Neural cell (in vitro differentiated cells): Measurements from ENCODE around the gene TBX2. TPM values are rescaled to one million over a fixed set of nuclear protein-coding genes. Genes with fewer than 3 reads are reported as not detected.

Source experiments
- H2AFZ ChIP-seq: fragments of 200-600, 300-800 bp; sonication (generic), shearing (Covaris generic); 2 replicates; pipeline ENCODE4 v1.6.0; 2014; ENCODE audit warnings: low read depth, mild to moderate bottlenecking, antibody characterized with exemption, low read length, moderate library complexity
- H3F3A ChIP-seq: fragments of 200-600 bp; shearing (Covaris generic); 2 replicates; pipeline ENCODE4 v1.6.1; 2016; ENCODE audit warnings: mild to moderate bottlenecking, moderate library complexity, mixed read lengths, antibody characterized with exemption, low read length; ENCODE audit not compliant: insufficient read depth, poor library complexity, severe bottlenecking
- H3K27ac ChIP-seq: fragments of 200-600, 300-800 bp; sonication (generic), shearing (Covaris generic); 2 replicates; pipeline ENCODE4 v1.5.1; 2014; ENCODE audit warnings: mild to moderate bottlenecking, low read length, moderate library complexity
- H3K27me3 ChIP-seq: fragments of 300-800, 200-600 bp; sonication (generic), shearing (Covaris generic); 2 replicates; pipeline ENCODE4 v1.6.0; 2014; ENCODE audit warnings: mild to moderate bottlenecking, low read depth, low read length, moderate library complexity; ENCODE audit not compliant: insufficient read depth
- H3K36me3 ChIP-seq: fragments of 300-800, 200-600 bp; sonication (generic), shearing (Covaris generic); 2 replicates; pipeline ENCODE4 v1.5.1; 2014; ENCODE audit warnings: mild to moderate bottlenecking, antibody characterized with exemption, low read length, moderate library complexity; ENCODE audit not compliant: insufficient read depth
- H3K4me2 ChIP-seq: fragments of 300-800, 200-600 bp; sonication (generic), shearing (Covaris generic); 2 replicates; pipeline ENCODE4 v1.6.0; 2014; ENCODE audit warnings: mild to moderate bottlenecking, low read length
- H3K4me3 ChIP-seq: fragments of 300-800, 200-600 bp; sonication (generic), shearing (Covaris generic); 2 replicates; pipeline ENCODE4 v1.5.1; 2014; ENCODE audit warnings: mild to moderate bottlenecking, low read length, moderate library complexity
- H3K79me2 ChIP-seq: fragments of 200-600 bp; shearing (Covaris generic); replicated peaks from 2 replicates; pipeline ENCODE4 v1.6.0; 2014; ENCODE audit warnings: mild to moderate bottlenecking, low read length, moderate library complexity; ENCODE audit not compliant: insufficient read depth
- H3K9ac ChIP-seq: fragments of 300-800, 200-600 bp; sonication (generic), shearing (Covaris generic); 2 replicates; pipeline ENCODE4 v1.6.1; 2016; ENCODE audit warnings: mild to moderate bottlenecking, low read length, mixed read lengths
- H3K9me2 ChIP-seq: fragments of 200-600 bp; shearing (Covaris generic); 2 replicates; pipeline ENCODE4 v1.6.1; 2016; ENCODE audit warnings: mild to moderate bottlenecking, low read length, mixed read lengths; ENCODE audit not compliant: insufficient read depth
- H3K9me3 ChIP-seq: fragments of 200-600, 300-800 bp; sonication (generic), shearing (Covaris generic); 2 replicates; pipeline ENCODE4 v1.6.1; 2016; ENCODE audit warnings: mild to moderate bottlenecking, mixed run types, low read length, moderate library complexity, mixed read lengths
- H4K20me1 ChIP-seq: fragments of 200-600 bp; shearing (Covaris generic); 2 replicates; pipeline ENCODE4 v1.6.1; 2016; ENCODE audit warnings: mild to moderate bottlenecking, mixed run types; ENCODE audit not compliant: insufficient read depth
- EP300 ChIP-seq: fragments of 450-650 bp; conservative IDR thresholded peaks from 2 replicates; pipeline ENCODE4 v1.6.1; 2014; ENCODE audit warnings: antibody characterized with exemption, mild to moderate bottlenecking, moderate library complexity; ENCODE audit not compliant: poor library complexity, severe bottlenecking
- EZH2 ChIP-seq: fragments of 200-600, 300-800 bp; shearing (Covaris generic), sonication (generic); IDR thresholded peaks from 2 replicates; pipeline ENCODE4 v1.6.1; 2014; ENCODE audit warnings: antibody characterized with exemption, low read length, borderline replicate concordance, mild to moderate bottlenecking; ENCODE audit not compliant: insufficient read depth, poor library complexity, severe bottlenecking
- MXI1 ChIP-seq: fragments of 450-650 bp; conservative IDR thresholded peaks from 2 replicates; pipeline ENCODE4 v1.6.1; 2014; ENCODE audit warnings: antibody characterized with exemption, mild to moderate bottlenecking; ENCODE audit not compliant: poor library complexity, severe bottlenecking
- POLR2AphosphoS5 ChIP-seq: IDR thresholded peaks from 2 replicates; pipeline ENCODE4 v1.6.1; 2012
- RAD21 ChIP-seq: fragments of 450-650 bp; conservative IDR thresholded peaks from 2 replicates; pipeline ENCODE4 v1.6.1; 2014; ENCODE audit warnings: antibody characterized with exemption, mild to moderate bottlenecking, moderate library complexity
- SMC3 ChIP-seq: fragments of 450-650 bp; conservative IDR thresholded peaks from 2 replicates; pipeline ENCODE4 v1.6.1; 2014; ENCODE audit warnings: antibody characterized with exemption, mild to moderate bottlenecking, moderate library complexity; ENCODE audit not compliant: poor library complexity
- TAF1 ChIP-seq: IDR thresholded peaks from 2 replicates; pipeline ENCODE4 v1.6.1; 2012; ENCODE audit warnings: low read depth
- polyA plus RNA-seq: library from polyadenylated mRNA; depleted of rRNA; stranded (reverse); fragments of >200 nt; gene quantifications from 2 replicates; pipeline ENCODE4 v1.2.3, GENCODE V29; 2014
- TF ChIP-seq, protein P1 (sequence below): IDR thresholded peaks from 2 replicates; pipeline ENCODE4 v1.6.1; 2012; ENCODE audit warnings: borderline replicate concordance
- TF ChIP-seq, protein P2 (sequence below): fragments of 450-650 bp; IDR thresholded peaks from 2 replicates; pipeline ENCODE4 v1.5.1; 2014; ENCODE audit warnings: antibody characterized with exemption, mild to moderate bottlenecking, moderate library complexity; ENCODE audit not compliant: poor library complexity, severe bottlenecking

TBX2 gene
- polyA plus RNA-seq, 1 donor from 2014 or later = not detected

DNA sequence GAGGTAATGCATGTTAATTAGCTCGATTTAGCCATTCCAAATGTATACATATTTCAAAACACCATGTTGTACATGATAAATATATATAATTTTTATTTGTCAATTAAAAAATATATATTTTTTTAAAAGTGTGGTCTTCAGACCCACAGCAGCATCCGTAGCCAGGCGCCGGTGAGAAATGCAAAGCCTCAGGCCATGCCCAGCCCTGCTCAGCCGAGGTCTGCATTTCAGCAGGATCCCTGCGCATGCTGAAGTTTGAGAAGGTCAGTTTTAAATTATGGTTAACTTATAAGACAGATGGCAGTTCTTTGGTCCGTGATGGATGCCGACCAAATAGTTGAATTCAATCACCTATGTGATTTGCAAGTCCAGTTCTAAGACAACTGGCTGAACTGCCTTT lies 28.0 kb upstream of the TBX2 start:
- TF ChIP-seq, protein P1, sequence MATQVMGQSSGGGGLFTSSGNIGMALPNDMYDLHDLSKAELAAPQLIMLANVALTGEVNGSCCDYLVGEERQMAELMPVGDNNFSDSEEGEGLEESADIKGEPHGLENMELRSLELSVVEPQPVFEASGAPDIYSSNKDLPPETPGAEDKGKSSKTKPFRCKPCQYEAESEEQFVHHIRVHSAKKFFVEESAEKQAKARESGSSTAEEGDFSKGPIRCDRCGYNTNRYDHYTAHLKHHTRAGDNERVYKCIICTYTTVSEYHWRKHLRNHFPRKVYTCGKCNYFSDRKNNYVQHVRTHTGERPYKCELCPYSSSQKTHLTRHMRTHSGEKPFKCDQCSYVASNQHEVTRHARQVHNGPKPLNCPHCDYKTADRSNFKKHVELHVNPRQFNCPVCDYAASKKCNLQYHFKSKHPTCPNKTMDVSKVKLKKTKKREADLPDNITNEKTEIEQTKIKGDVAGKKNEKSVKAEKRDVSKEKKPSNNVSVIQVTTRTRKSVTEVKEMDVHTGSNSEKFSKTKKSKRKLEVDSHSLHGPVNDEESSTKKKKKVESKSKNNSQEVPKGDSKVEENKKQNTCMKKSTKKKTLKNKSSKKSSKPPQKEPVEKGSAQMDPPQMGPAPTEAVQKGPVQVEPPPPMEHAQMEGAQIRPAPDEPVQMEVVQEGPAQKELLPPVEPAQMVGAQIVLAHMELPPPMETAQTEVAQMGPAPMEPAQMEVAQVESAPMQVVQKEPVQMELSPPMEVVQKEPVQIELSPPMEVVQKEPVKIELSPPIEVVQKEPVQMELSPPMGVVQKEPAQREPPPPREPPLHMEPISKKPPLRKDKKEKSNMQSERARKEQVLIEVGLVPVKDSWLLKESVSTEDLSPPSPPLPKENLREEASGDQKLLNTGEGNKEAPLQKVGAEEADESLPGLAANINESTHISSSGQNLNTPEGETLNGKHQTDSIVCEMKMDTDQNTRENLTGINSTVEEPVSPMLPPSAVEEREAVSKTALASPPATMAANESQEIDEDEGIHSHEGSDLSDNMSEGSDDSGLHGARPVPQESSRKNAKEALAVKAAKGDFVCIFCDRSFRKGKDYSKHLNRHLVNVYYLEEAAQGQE = no peak
- TF ChIP-seq, protein P2, sequence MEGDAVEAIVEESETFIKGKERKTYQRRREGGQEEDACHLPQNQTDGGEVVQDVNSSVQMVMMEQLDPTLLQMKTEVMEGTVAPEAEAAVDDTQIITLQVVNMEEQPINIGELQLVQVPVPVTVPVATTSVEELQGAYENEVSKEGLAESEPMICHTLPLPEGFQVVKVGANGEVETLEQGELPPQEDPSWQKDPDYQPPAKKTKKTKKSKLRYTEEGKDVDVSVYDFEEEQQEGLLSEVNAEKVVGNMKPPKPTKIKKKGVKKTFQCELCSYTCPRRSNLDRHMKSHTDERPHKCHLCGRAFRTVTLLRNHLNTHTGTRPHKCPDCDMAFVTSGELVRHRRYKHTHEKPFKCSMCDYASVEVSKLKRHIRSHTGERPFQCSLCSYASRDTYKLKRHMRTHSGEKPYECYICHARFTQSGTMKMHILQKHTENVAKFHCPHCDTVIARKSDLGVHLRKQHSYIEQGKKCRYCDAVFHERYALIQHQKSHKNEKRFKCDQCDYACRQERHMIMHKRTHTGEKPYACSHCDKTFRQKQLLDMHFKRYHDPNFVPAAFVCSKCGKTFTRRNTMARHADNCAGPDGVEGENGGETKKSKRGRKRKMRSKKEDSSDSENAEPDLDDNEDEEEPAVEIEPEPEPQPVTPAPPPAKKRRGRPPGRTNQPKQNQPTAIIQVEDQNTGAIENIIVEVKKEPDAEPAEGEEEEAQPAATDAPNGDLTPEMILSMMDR = no peak
- TF ChIP-seq RAD21 (no peak), MXI1 (no peak), TAF1 (no peak), POLR2AphosphoS5 (no peak), EP300 (no peak), SMC3 (no peak)
- H3K36me3 ChIP-seq = no peaks in the 10 kb centered on the region
- no peaks in the 10 kb centered on the region for H3K9me2 ChIP-seq
- no peaks in the 10 kb centered on the region for H3F3A ChIP-seq
- no peaks in the 10 kb centered on the region for H3K27me3 ChIP-seq
- H3K79me2 ChIP-seq = no peaks in the 10 kb centered on the region
- H4K20me1 ChIP-seq = no peaks in the 10 kb centered on the region
- H3K4me2 ChIP-seq = no peak overlapping the region
- no peak overlapping the region for H3K4me3 ChIP-seq
- no peak overlapping the region for H2AFZ ChIP-seq
- H3K9ac ChIP-seq = no peak overlapping the region
- H3K27ac ChIP-seq = no peak overlapping the region
- H3K9me3 ChIP-seq = no peaks in the 10 kb centered on the region

DNA sequence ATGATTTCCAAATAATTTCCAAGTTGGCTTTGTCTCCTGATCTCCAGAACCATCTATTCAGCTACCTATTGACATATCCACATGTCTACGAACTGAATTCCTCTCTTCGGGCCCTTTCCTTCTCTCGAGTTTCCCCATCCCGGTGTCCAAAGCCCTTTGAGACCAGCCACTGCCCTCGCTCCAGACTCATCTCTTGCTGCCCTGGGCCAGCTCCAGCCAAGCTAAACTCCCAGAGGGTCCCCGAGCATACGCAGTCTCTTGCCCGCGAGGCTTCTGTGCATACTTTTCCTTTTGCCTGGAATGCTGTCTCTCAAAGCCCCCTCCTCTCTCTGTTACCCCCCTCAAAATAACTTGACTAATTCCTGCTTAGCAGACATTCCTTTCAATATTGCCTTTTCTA lies 27.2 kb upstream of the TBX2 start:
- Histone ChIP-seq H3K4me2 (no peak overlapping the region), H3K9me3 (no peaks in the 10 kb centered on the region), H3K27me3 (no peaks in the 10 kb centered on the region), H3K27ac (no peak overlapping the region), H3K9me2 (no peaks in the 10 kb centered on the region), H4K20me1 (no peaks in the 10 kb centered on the region), H2AFZ (no peak overlapping the region), H3K4me3 (no peak overlapping the region), H3F3A (no peaks in the 10 kb centered on the region), H3K79me2 (no peaks in the 10 kb centered on the region), H3K36me3 (no peaks in the 10 kb centered on the region), H3K9ac (no peak overlapping the region)
- TF ChIP-seq, protein P1 = no peak
- TF ChIP-seq MXI1 (no peak), POLR2AphosphoS5 (no peak), RAD21 (no peak), EP300 (no peak), TAF1 (no peak), SMC3 (no peak), EZH2 (no peak)
- TF ChIP-seq, protein P2 = no peak
